Activated T-cell treated with anti-CD3 and anti-CD28 coated beads, Interleukin-2, amount 50 U/mL, for 24 hours (primary cell): Measurements from ENCODE around the gene PLCB1.

Experiments
- DNase-seq: peaks from one replicate; pipeline ENCODE4 v3.0.0-alpha.2; 2020
- H3K27ac Mint-ChIP-seq: 2 replicates; pipeline ENCODE4 v1.8.0; 2020; ENCODE audit warnings: mild to moderate bottlenecking, mixed read lengths
- H3K27me3 Mint-ChIP-seq: 2 replicates; pipeline ENCODE4 v1.8.0; 2020; ENCODE audit warnings: mixed read lengths
- H3K36me3 Mint-ChIP-seq: 2 replicates; pipeline ENCODE4 v1.8.0; 2020; ENCODE audit warnings: low read depth, mixed read lengths
- H3K4me1 Mint-ChIP-seq: 2 replicates; pipeline ENCODE4 v1.8.0; 2020; ENCODE audit warnings: low read depth, mixed read lengths
- H3K4me3 Mint-ChIP-seq: 2 replicates; pipeline ENCODE4 v1.8.0; 2020; ENCODE audit warnings: mild to moderate bottlenecking, moderate library complexity, mixed read lengths
- H3K9me3 Mint-ChIP-seq: 2 replicates; pipeline ENCODE4 v1.8.0; 2020; ENCODE audit warnings: mixed read lengths

The PLCB1 gene

GRCh38 chr20:8780915-8781314 is 648.8 kb downstream of the PLCB1 start:
- Mint-ChIP-seq H3K27me3 (no peaks in the 10 kb centered on the region), H3K9me3 (no peaks in the 10 kb centered on the region), H3K4me3 (no peak overlapping the region), H3K36me3 (peaks cover 1% of the 10 kb centered on the region), H3K27ac (no peak overlapping the region), H3K4me1 (no peaks in the 10 kb centered on the region)
- no peak for DNase-seq

DNA sequence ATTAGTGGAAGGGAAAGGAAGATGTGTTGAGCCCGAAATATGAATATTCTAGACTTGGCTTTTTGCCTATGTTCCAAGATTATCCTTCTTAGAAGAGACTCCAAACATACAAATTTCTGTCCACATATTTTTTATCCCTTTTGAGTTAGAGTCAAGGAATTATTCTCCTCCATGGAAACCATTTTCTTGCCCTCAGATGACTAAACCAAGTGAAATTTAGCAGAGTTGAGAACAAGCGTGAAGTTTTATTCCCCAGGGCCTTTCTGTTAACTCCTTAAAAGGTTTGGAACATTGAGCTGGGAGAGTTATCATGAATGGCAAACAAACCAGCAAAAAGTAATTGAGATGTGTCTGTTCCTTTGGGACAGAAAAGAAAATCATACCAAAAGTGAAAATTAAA is 650.7 kb downstream of the PLCB1 start:
- Mint-ChIP-seq H3K27ac (no peak overlapping the region), H3K4me1 (no peaks in the 10 kb centered on the region), H3K36me3 (no peaks in the 10 kb centered on the region), H3K4me3 (no peak overlapping the region), H3K27me3 (no peaks in the 10 kb centered on the region), H3K9me3 (no peaks in the 10 kb centered on the region)
- DNase-seq, result no peak

GRCh38 chr20:8783734-8784133 is 651.7 kb downstream of the PLCB1 start:
- no peak for DNase-seq
- no peak overlapping the region for H3K27ac Mint-ChIP-seq
- no peaks in the 10 kb centered on the region for H3K27me3 Mint-ChIP-seq
- H3K4me1 Mint-ChIP-seq, result no peaks in the 10 kb centered on the region
- no peak overlapping the region for H3K4me3 Mint-ChIP-seq
- no peaks in the 10 kb centered on the region for H3K9me3 Mint-ChIP-seq
- H3K36me3 Mint-ChIP-seq, result no peaks in the 10 kb centered on the region

GRCh38 chr20:8786383-8786782 is 654.3 kb downstream of the PLCB1 start:
- DNase-seq, result no peak
- no peak overlapping the region for H3K27ac Mint-ChIP-seq
- H3K4me3 Mint-ChIP-seq, result no peak overlapping the region
- H3K9me3 Mint-ChIP-seq, result no peaks in the 10 kb centered on the region
- no peaks in the 10 kb centered on the region for H3K27me3 Mint-ChIP-seq
- no peaks in the 10 kb centered on the region for H3K36me3 Mint-ChIP-seq
- no peaks in the 10 kb centered on the region for H3K4me1 Mint-ChIP-seq

- no peaks in the 10 kb centered on the region for H3K4me1 Mint-ChIP-seq
- H3K36me3 Mint-ChIP-seq, result no peaks in the 10 kb centered on the region
- H3K27ac Mint-ChIP-seq, result no peak overlapping the region
- H3K4me3 Mint-ChIP-seq, result no peak overlapping the region
- no peaks in the 10 kb centered on the region for H3K9me3 Mint-ChIP-seq
- no peak for DNase-seq
- no peaks in the 10 kb centered on the region for H3K27me3 Mint-ChIP-seq
Observed at GRCh38 chr20:8787090-8787489, 655.0 kb downstream of the PLCB1 start.

DNA sequence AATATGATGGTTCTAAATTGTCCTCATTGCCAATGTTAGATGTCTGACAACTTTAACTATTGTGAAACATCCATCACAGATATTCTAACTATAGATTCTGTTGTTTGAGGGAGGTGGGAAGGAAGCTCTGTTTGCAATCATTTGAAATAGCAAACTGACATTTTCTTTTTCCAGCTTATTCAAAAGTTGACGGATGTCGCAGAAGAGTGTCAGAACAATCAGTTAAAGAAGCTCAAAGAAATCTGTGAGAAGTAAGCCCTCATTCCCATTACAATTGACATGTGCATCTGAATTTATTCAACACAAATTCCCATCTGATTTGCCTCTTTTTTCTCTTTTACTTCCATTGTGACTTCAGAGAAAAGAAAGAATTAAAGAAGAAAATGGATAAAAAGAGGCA is 656.2 kb downstream of the PLCB1 start:
- Mint-ChIP-seq H3K27ac (no peak overlapping the region), H3K27me3 (no peaks in the 10 kb centered on the region), H3K9me3 (no peaks in the 10 kb centered on the region), H3K4me1 (no peaks in the 10 kb centered on the region), H3K4me3 (no peak overlapping the region), H3K36me3 (no peaks in the 10 kb centered on the region)
- DNase-seq, result no peak

GRCh38 chr20:8788831-8789230 is 656.8 kb downstream of the PLCB1 start:
- Mint-ChIP-seq H3K36me3 (no peaks in the 10 kb centered on the region), H3K9me3 (no peaks in the 10 kb centered on the region), H3K27ac (no peak overlapping the region), H3K27me3 (no peaks in the 10 kb centered on the region), H3K4me1 (no peaks in the 10 kb centered on the region), H3K4me3 (no peak overlapping the region)
- DNase-seq, result no peak

DNA sequence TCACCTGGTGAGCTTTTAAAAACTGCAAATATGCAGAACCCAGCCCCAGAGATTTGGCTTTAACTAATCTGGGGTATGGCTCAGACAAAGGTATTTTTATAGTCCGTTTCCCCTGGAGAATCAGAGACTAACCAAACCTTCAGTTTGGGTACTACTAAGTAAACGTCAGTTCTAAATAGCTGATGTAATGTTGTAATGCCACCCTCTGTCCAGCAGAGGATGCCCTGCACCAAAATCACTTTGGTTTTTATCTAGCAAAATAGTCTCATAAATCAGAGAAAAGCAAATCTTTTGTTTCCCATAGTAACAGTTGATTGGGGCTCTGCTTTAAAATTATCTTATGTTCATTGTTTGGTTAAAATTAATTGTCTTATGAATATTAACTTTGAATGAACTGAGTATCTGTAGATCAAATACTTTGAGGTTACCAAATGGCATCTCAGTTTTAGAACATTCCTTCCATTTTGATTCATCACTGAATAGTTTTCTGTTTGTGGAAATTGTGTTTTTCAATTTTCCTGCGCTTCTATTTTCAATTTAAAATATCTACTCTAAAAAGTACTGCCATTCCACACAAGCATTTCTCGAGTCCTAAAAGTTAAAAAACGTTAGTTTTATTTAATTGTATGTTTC is 658.5 kb downstream of the PLCB1 start:
- Mint-ChIP-seq H3K27me3 (no peaks in the 10 kb centered on the region), H3K27ac (no peak overlapping the region), H3K4me3 (no peak overlapping the region), H3K4me1 (no peaks in the 10 kb centered on the region), H3K36me3 (no peaks in the 10 kb centered on the region), H3K9me3 (no peaks in the 10 kb centered on the region)
- DNase-seq, result no peak

DNA sequence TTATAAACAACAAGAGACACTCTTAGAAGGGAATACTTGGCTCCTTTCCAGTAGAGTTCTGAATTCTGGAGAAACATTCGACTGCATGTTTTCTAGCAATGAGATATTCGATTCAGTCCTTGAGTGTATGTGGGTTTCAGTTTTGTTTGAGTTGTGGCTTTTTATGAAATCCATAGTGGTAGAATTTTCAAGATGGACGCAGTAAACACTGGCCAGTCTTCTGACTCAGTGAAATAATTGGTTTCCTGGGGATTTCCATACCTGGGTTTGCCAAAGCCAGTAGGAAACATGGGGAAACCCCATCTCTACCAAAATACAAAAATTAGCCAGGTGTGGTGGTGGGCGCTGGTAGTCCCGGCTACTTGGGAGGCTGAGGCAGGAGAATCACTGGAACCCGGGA is 663.3 kb downstream of the PLCB1 start:
- H3K4me3 Mint-ChIP-seq, result no peak overlapping the region
- no peak overlapping the region for H3K27ac Mint-ChIP-seq
- no peak for DNase-seq
- no peaks in the 10 kb centered on the region for H3K4me1 Mint-ChIP-seq
- no peaks in the 10 kb centered on the region for H3K36me3 Mint-ChIP-seq
- no peaks in the 10 kb centered on the region for H3K27me3 Mint-ChIP-seq
- no peaks in the 10 kb centered on the region for H3K9me3 Mint-ChIP-seq

- DNase-seq, result no peak
- Mint-ChIP-seq H3K4me1 (no peaks in the 10 kb centered on the region), H3K27me3 (no peaks in the 10 kb centered on the region), H3K9me3 (no peaks in the 10 kb centered on the region), H3K27ac (no peak overlapping the region), H3K36me3 (no peaks in the 10 kb centered on the region), H3K4me3 (no peak overlapping the region)
Observed at GRCh38 chr20:8796088-8796660, 664.1 kb downstream of the PLCB1 start.

DNA sequence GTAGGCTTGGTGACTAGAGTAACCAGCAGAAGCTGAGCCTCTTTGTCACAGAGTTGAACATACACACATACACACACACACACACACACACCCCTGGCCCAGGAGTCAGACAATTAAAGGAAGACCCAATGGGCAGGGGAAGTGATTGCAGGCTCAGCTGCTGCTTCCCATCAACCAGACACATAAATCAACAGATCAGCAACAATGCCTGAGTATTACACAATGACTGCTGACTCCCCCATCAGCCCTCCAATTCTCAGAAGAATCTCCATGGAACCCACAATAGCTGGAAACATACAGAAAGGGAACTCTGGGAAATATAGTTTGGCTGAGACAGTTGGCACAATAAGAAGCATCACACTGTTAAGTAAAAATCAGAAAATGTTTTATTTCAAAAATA is 666.4 kb downstream of the PLCB1 start:
- no peaks in the 10 kb centered on the region for H3K27me3 Mint-ChIP-seq
- H3K4me3 Mint-ChIP-seq, result no peak overlapping the region
- H3K27ac Mint-ChIP-seq, result no peak overlapping the region
- no peaks in the 10 kb centered on the region for H3K4me1 Mint-ChIP-seq
- no peak for DNase-seq
- no peaks in the 10 kb centered on the region for H3K9me3 Mint-ChIP-seq
- peaks cover 2% of the 10 kb centered on the region for H3K36me3 Mint-ChIP-seq

- Mint-ChIP-seq H3K27ac (no peak overlapping the region), H3K4me1 (no peaks in the 10 kb centered on the region), H3K27me3 (no peaks in the 10 kb centered on the region), H3K36me3 (peaks cover 3% of the 10 kb centered on the region), H3K9me3 (no peaks in the 10 kb centered on the region), H3K4me3 (no peak overlapping the region)
- no peak for DNase-seq
Observed at GRCh38 chr20:8800089-8800488, 668.0 kb downstream of the PLCB1 start.

DNA sequence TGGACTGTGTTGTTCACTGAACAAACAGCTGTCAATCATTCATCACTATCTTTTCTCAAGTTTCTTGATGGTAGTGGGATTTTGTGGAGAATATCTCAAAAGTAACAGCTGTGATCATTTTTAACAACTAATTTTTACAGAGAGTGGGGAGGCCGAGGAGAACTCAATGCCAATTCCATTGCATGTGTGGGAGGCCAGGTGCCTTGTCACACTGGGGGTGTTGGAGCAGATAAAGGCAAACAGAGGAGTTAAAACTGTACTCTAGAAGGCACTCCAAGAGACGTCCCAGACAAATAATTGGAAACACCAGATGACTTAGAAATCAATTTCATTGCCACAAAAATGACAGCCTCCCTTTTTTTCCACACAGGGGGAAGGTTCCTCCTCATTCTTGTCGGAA is 669.6 kb downstream of the PLCB1 start:
- no peak overlapping the region for H3K4me3 Mint-ChIP-seq
- no peaks in the 10 kb centered on the region for H3K9me3 Mint-ChIP-seq
- H3K27me3 Mint-ChIP-seq, result no peaks in the 10 kb centered on the region
- H3K4me1 Mint-ChIP-seq, result peaks cover 3% of the 10 kb centered on the region
- peaks cover 3% of the 10 kb centered on the region for H3K36me3 Mint-ChIP-seq
- H3K27ac Mint-ChIP-seq, result no peak overlapping the region
- no peak for DNase-seq

DNA sequence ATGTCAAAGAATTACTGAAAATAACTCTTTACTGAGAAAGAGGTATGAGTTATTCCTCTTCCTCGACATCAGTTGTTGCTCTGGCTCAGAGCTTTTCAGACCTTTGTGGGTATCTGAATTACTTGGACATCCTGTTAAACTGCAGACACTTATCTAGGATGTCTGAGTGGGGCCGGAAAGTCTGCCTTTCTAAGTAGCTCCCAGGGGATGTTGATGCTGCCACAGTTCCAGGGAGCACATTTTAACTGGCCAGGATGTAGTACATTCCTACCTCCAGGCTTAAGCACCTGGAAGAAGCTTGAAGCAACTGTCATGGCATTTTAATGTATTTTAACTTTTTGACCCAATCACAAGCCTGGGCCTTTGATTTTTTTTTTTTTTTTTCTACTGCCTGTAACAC is 671.0 kb downstream of the PLCB1 start:
- H3K36me3 Mint-ChIP-seq, result peaks cover 3% of the 10 kb centered on the region

DNA sequence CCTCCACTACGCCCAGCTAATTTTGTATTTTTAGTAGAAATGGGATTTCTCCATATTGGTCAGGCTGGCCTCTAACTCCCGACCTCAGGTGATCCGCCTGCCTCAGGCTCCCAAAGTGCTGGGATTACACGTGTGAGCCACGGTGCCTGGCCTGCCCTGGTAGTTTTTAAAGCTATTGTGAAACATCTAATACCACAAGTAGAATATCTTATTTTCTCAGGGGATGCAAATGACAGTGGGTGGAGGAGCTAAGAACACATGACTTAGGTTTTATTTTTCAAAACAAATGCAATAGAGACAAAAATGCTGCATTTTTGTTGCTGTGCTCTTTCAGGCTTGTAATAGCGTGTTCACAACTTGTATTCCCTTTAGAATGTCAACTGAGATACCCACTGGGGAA is 671.9 kb downstream of the PLCB1 start:
- H3K36me3 Mint-ChIP-seq, result peaks cover 3% of the 10 kb centered on the region
- no peaks in the 10 kb centered on the region for H3K9me3 Mint-ChIP-seq
- no peak for DNase-seq
- no peak overlapping the region for H3K27ac Mint-ChIP-seq
- no peaks in the 10 kb centered on the region for H3K27me3 Mint-ChIP-seq
- H3K4me3 Mint-ChIP-seq, result no peak overlapping the region
- H3K4me1 Mint-ChIP-seq, result peaks cover 3% of the 10 kb centered on the region

More for the DNA sequence above, 671.0 kb downstream of the PLCB1 start:
- no peaks in the 10 kb centered on the region for H3K27me3 Mint-ChIP-seq
- H3K27ac Mint-ChIP-seq, result no peak overlapping the region
- H3K4me1 Mint-ChIP-seq, result peaks cover 3% of the 10 kb centered on the region
- no peak for DNase-seq
- no peaks in the 10 kb centered on the region for H3K9me3 Mint-ChIP-seq
- no peak overlapping the region for H3K4me3 Mint-ChIP-seq
